Measurements from ENCODE around the gene CCNT1.

- TF ChIP-seq CTCF (IDR thresholded peaks at IDR 0.05) (no peak), EP300 (IDR thresholded peaks at IDR 0.05) (no peak)
Observed at GRCh38 chr12:48694038-48694437, 22.5 kb downstream of the CCNT1 start.
